GM03348 (cell line): ENCODE measurements around the gene TGM5.

ENCODE experiments used
- DNase-seq: peaks from one replicate; pipeline ENCODE4 v3.0.0; 2012; ENCODE audit warnings: low spot score

The TGM5 gene

DNA sequence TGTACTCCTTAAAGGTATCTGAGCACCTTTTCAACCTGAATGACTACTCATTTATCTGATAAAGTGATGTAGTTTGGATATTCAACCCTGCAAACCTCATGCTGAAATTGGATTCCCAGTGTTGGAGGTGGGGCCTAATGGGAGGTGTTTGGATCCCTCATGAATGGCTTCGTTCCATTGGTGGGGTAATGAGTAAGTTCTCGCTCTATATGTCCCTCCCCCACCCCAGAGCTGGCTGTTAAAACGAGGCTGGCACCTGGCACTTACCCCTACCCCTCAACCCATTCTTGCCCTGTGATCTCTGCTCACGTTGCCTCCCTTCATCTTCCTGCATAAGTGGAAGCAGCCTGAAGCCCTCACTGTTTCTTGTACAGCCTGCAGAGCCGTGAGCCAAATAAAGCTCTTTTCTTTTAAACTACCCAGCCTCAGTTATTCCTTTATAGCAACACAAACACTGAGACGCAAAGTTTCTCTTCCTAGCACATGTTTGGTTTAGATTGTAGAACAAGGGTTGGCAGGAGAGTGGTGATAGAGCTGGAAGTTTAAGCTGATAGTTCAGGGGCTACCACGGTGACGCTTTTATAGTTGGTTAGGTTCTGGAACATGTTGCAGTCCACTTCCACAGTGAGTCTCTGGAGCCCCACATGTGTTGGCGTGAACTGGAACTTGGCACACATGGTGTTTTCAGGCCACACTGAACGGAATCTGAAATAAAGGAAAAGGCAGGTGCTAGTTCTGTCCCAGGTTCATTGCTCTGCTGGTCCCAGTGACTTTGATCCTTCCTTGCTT, 69.8 kb downstream of the TGM5 start:
- DNase-seq, result no peak

GRCh38 chr15:43194795-43195194, 71.9 kb downstream of the TGM5 start:
- no peak for DNase-seq

- no peak for DNase-seq
These were observed 73.0 kb downstream of the TGM5 start for GRCh38 chr15:43193710-43194109.

DNA sequence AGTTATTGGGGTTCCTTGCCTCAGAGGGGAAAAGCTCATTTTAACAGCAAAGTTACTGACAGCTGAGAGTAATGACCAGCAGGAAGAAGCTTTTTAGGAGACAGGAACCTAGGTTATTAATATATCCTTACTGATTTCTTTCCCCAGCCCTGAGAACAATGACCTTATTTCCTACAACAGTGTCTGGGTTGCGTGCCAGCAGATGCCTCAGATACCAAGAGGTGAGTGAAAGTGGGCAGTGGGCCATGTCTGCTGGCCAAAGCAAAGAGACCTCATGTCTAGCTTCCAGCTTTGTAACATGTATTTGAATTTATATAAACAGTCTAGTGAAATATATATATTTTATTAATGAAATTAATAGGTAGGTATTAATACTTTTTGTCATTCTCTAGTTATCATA, 76.5 kb downstream of the TGM5 start:
- DNase-seq, result no peak

DNA sequence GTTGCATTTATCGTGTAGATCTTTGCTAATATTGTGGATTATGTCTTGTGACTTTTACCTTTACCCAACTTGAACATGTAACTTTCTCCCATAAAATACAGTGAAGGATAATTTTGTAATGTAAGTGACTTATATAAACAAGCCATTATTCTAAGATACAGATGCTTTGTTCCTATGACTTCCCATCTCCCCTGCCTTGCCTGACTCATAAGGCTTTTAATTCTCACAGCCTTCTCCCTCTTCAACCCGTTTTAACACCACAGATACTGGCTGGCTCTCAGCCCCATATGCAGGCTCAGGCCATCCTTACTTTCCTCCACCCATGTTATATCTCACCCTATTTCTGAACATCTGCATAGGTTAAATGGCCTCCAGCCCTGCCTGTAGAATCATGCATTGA, 77.4 kb downstream of the TGM5 start:
- DNase-seq, result no peak

- DNase-seq, result peak; percentile 66
These were observed 79.1 kb downstream of the TGM5 start for GRCh38 chr15:43187544-43188155.

GRCh38 chr15:43186003-43186353, 80.8 kb downstream of the TGM5 start:
- no peak for DNase-seq

- peak; percentile 98 for DNase-seq
These were observed 81.3 kb downstream of the TGM5 start, which contains the start of gene CCNDBP1 for GRCh38 chr15:43185157-43186002. Gene CCNDBP1, plus strand, starts transcription at chr15:43185403. Its CDS starts 96 bp downstream, at chr15:43185499.

GRCh38 chr15:43184407-43185124, 82.2 kb downstream of the TGM5 start:
- DNase-seq, result no peak

DNA sequence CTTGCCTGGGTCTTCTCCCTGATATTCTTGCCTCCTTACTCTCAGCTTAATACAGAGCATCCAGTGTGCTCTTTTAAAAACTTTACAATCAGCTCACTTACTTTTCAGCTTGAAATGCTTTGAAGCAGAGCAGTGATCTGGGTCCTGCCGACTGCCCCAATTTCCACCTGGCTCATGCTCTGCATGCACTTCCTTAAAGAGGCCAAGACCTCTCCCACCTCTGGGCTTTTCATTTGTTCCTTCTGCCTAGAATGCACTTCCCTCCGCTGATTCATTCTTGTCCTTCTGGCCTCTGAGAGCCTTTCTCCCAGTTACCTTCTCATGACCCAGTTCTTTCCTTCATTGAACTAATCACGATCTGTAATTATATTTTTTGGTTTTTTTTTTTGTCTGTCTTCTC, 83.5 kb downstream of the TGM5 start:
- no peak for DNase-seq
